Dendritic cell treated with granulocyte-macrophage colony-stimulating factor and Interleukin-4, amounts not matched to agents 40 ng/mL and 50 ng/mL, for 4 days (primary cell): Measurements from ENCODE around the gene COL19A1.
"Not testable (repeated sequence)": the region's sequence is repeated elsewhere in the genome, so short reads cannot be mapped to it uniquely, and the experiment has no call there.

ENCODE experiments used
- H3K27ac Mint-ChIP-seq: one replicate; pipeline ENCODE4 v1.8.0; 2022; ENCODE audit warnings: mild to moderate bottlenecking, mixed read lengths
- H3K27me3 Mint-ChIP-seq: one replicate; pipeline ENCODE4 v1.8.0; 2022; ENCODE audit warnings: mild to moderate bottlenecking, mixed read lengths
- H3K36me3 Mint-ChIP-seq: one replicate; pipeline ENCODE4 v1.8.0; 2022; ENCODE audit warnings: low read depth, mixed read lengths
- H3K4me1 Mint-ChIP-seq: one replicate; pipeline ENCODE4 v1.8.0; 2022; ENCODE audit warnings: low read depth, mixed read lengths
- H3K4me3 Mint-ChIP-seq: one replicate; pipeline ENCODE4 v1.8.0; 2022; ENCODE audit warnings: mild to moderate bottlenecking, moderate library complexity, mixed read lengths
- H3K9me3 Mint-ChIP-seq: one replicate; pipeline ENCODE4 v1.8.0; 2022; ENCODE audit warnings: mixed read lengths
- intact Hi-C: fragments of 100-400 bp; cut with micrococcal nuclease; formaldehyde crosslinking; loops from one replicate; pipeline ENCODE4 v1.15.0; 2022

The COL19A1 gene

GRCh38 chr6:69895396-69895795 lies 29.0 kb downstream of the COL19A1 start:
- no peak overlapping the region for H3K27ac Mint-ChIP-seq

GRCh38 chr6:69900869-69901268 lies 34.5 kb downstream of the COL19A1 start:
- intact Hi-C loops = no loop called here
- Mint-ChIP-seq H3K36me3 (no peaks in the 10 kb centered on the region), H3K4me3 (no peak overlapping the region), H3K4me1 (no peaks in the 10 kb centered on the region), H3K9me3 (no peaks in the 10 kb centered on the region), H3K27ac (no peak overlapping the region), H3K27me3 (no peaks in the 10 kb centered on the region)

More at GRCh38 chr6:69895396-69895795, 29.0 kb downstream of the COL19A1 start:
- H3K27me3 Mint-ChIP-seq = no peaks in the 10 kb centered on the region
- intact Hi-C loops = no loop called here
- no peak overlapping the region for H3K4me3 Mint-ChIP-seq
- H3K9me3 Mint-ChIP-seq = no peaks in the 10 kb centered on the region
- no peaks in the 10 kb centered on the region for H3K4me1 Mint-ChIP-seq
- no peaks in the 10 kb centered on the region for H3K36me3 Mint-ChIP-seq

- intact Hi-C loops = no loop called here
- no peaks in the 10 kb centered on the region for H3K36me3 Mint-ChIP-seq
- H3K4me1 Mint-ChIP-seq = no peaks in the 10 kb centered on the region
- H3K4me3 Mint-ChIP-seq = no peak overlapping the region
- no peaks in the 10 kb centered on the region for H3K9me3 Mint-ChIP-seq
- H3K27me3 Mint-ChIP-seq = no peaks in the 10 kb centered on the region
- no peak overlapping the region for H3K27ac Mint-ChIP-seq
Measured at GRCh38 chr6:69901361-69901760, 35.0 kb downstream of the COL19A1 start.

GRCh38 chr6:69907981-69908498 lies 41.7 kb downstream of the COL19A1 start:
- H3K9me3 Mint-ChIP-seq = no peaks in the 10 kb centered on the region
- H3K27me3 Mint-ChIP-seq = no peaks in the 10 kb centered on the region
- no peaks in the 10 kb centered on the region for H3K4me1 Mint-ChIP-seq
- intact Hi-C loops = no loop called here
- no peak overlapping the region for H3K4me3 Mint-ChIP-seq
- H3K36me3 Mint-ChIP-seq = no peaks in the 10 kb centered on the region
- H3K27ac Mint-ChIP-seq = no peak overlapping the region

GRCh38 chr6:69913361-69913760 lies 47.0 kb downstream of the COL19A1 start:
- Mint-ChIP-seq H3K4me3 (no peak overlapping the region), H3K27ac (no peak overlapping the region), H3K27me3 (no peaks in the 10 kb centered on the region), H3K9me3 (peaks cover 9% of the 10 kb centered on the region), H3K4me1 (no peaks in the 10 kb centered on the region), H3K36me3 (no peaks in the 10 kb centered on the region)
- intact Hi-C loops = no loop called here

GRCh38 chr6:69914015-69914485 lies 47.7 kb downstream of the COL19A1 start:
- peaks cover 9% of the 10 kb centered on the region for H3K9me3 Mint-ChIP-seq
- no peaks in the 10 kb centered on the region for H3K36me3 Mint-ChIP-seq
- no peak overlapping the region for H3K4me3 Mint-ChIP-seq
- H3K27me3 Mint-ChIP-seq = no peaks in the 10 kb centered on the region
- no peak overlapping the region for H3K27ac Mint-ChIP-seq
- H3K4me1 Mint-ChIP-seq = no peaks in the 10 kb centered on the region
- intact Hi-C loops = no loop called here

GRCh38 chr6:69915346-69915745 lies 49.0 kb downstream of the COL19A1 start:
- H3K27ac Mint-ChIP-seq = no peak overlapping the region
- no peak overlapping the region for H3K4me3 Mint-ChIP-seq
- no peaks in the 10 kb centered on the region for H3K27me3 Mint-ChIP-seq
- intact Hi-C loops = no loop called here
- H3K9me3 Mint-ChIP-seq = peaks cover 9% of the 10 kb centered on the region
- H3K36me3 Mint-ChIP-seq = no peaks in the 10 kb centered on the region
- H3K4me1 Mint-ChIP-seq = no peaks in the 10 kb centered on the region

- Mint-ChIP-seq H3K4me1 (no peaks in the 10 kb centered on the region), H3K4me3 (no peak overlapping the region), H3K36me3 (no peaks in the 10 kb centered on the region), H3K27me3 (no peaks in the 10 kb centered on the region), H3K9me3 (peaks cover 9% of the 10 kb centered on the region), H3K27ac (no peak overlapping the region)
- intact Hi-C loops = no loop called here
Measured at GRCh38 chr6:69917834-69918233, 51.5 kb downstream of the COL19A1 start.

- peaks cover 9% of the 10 kb centered on the region for H3K9me3 Mint-ChIP-seq
Measured at GRCh38 chr6:69918813-69919475, 52.6 kb downstream of the COL19A1 start.

GRCh38 chr6:69921066-69921465 lies 54.7 kb downstream of the COL19A1 start:
- H3K36me3 Mint-ChIP-seq, intact Hi-C loops, H3K27ac Mint-ChIP-seq, H3K27me3 Mint-ChIP-seq, H3K4me3 Mint-ChIP-seq, H3K4me1 Mint-ChIP-seq: not testable (repeated sequence)
- H3K9me3 Mint-ChIP-seq = peaks cover 10% of the 10 kb centered on the region

More at GRCh38 chr6:69918813-69919475, 52.6 kb downstream of the COL19A1 start:
- Mint-ChIP-seq H3K4me1 (no peaks in the 10 kb centered on the region), H3K36me3 (no peaks in the 10 kb centered on the region), H3K27ac (no peak overlapping the region), H3K27me3 (no peaks in the 10 kb centered on the region), H3K4me3 (no peak overlapping the region)
- intact Hi-C loops = no loop called here

GRCh38 chr6:69921611-69922010 lies 55.3 kb downstream of the COL19A1 start:
- intact Hi-C loops, H3K4me3 Mint-ChIP-seq, H3K36me3 Mint-ChIP-seq, H3K4me1 Mint-ChIP-seq, H3K27me3 Mint-ChIP-seq, H3K27ac Mint-ChIP-seq: not testable (repeated sequence)
- H3K9me3 Mint-ChIP-seq = peaks cover 16% of the 10 kb centered on the region

- intact Hi-C loops = no loop called here
- Mint-ChIP-seq H3K4me1 (no peaks in the 10 kb centered on the region), H3K27ac (no peak overlapping the region), H3K9me3 (peaks cover 11% of the 10 kb centered on the region), H3K36me3 (no peaks in the 10 kb centered on the region), H3K4me3 (no peak overlapping the region), H3K27me3 (no peaks in the 10 kb centered on the region)
Measured at GRCh38 chr6:69926745-69927144, 60.4 kb downstream of the COL19A1 start.

- peaks cover 2% of the 10 kb centered on the region for H3K27me3 Mint-ChIP-seq
- H3K27ac Mint-ChIP-seq = no peak overlapping the region
- H3K9me3 Mint-ChIP-seq = no peaks in the 10 kb centered on the region
- H3K36me3 Mint-ChIP-seq = no peaks in the 10 kb centered on the region
- H3K4me3 Mint-ChIP-seq = no peak overlapping the region
- intact Hi-C loops = no loop called here
- no peaks in the 10 kb centered on the region for H3K4me1 Mint-ChIP-seq
Measured at GRCh38 chr6:69933239-69933638, 66.9 kb downstream of the COL19A1 start.

- Mint-ChIP-seq H3K4me1 (no peaks in the 10 kb centered on the region), H3K4me3 (no peak overlapping the region), H3K27me3 (peaks cover 2% of the 10 kb centered on the region), H3K27ac (no peak overlapping the region), H3K36me3 (no peaks in the 10 kb centered on the region), H3K9me3 (no peaks in the 10 kb centered on the region)
- intact Hi-C loops = no loop called here
Measured at GRCh38 chr6:69935079-69935478, 68.7 kb downstream of the COL19A1 start.
